ENCODE measurements around the gene SLC25A34.

Gene SLC25A34

GRCh38 chr1:15714406-15715136 is 21.5 kb upstream of the SLC25A34 start:
- DNase-seq = no peak

GRCh38 chr1:15717418-15718125 is 18.5 kb upstream of the SLC25A34 start:
- no peak for DNase-seq

- no peak for DNase-seq
Observed at GRCh38 chr1:15718199-15718601, 17.9 kb upstream of the SLC25A34 start.

- DNase-seq = no peak
Observed at GRCh38 chr1:15719381-15720120, 16.5 kb upstream of the SLC25A34 start.

- no peak for DNase-seq
Observed at GRCh38 chr1:15720861-15721260, 15.2 kb upstream of the SLC25A34 start.

- DNase-seq = no peak
Observed at GRCh38 chr1:15722411-15722810, 13.6 kb upstream of the SLC25A34 start.

GRCh38 chr1:15722836-15723532 is 13.1 kb upstream of the SLC25A34 start:
- no peak for DNase-seq

- no peak for DNase-seq
Observed at GRCh38 chr1:15723631-15724246, 12.3 kb upstream of the SLC25A34 start.

- DNase-seq = no peak
Observed at GRCh38 chr1:15724949-15725880, 10.8 kb upstream of the SLC25A34 start.

- DNase-seq = no peak
Observed at GRCh38 chr1:15726508-15726907, 9.6 kb upstream of the SLC25A34 start.

- no peak for DNase-seq
Observed at GRCh38 chr1:15727021-15727420, 9.0 kb upstream of the SLC25A34 start.

GRCh38 chr1:15727424-15727823 is 8.6 kb upstream of the SLC25A34 start:
- no peak for DNase-seq

GRCh38 chr1:15727866-15728534 is 8.1 kb upstream of the SLC25A34 start:
- no peak for DNase-seq

- no peak for DNase-seq
Observed at GRCh38 chr1:15728937-15729657, 7.0 kb upstream of the SLC25A34 start.

GRCh38 chr1:15730423-15730822 is 5.6 kb upstream of the SLC25A34 start:
- no peak for DNase-seq

- DNase-seq = no peak
Observed at GRCh38 chr1:15730936-15731335, 5.1 kb upstream of the SLC25A34 start.

GRCh38 chr1:15731735-15732685 is 4.0 kb upstream of the SLC25A34 start:
- DNase-seq = no peak

GRCh38 chr1:15732686-15733081 is 3.4 kb upstream of the SLC25A34 start:
- DNase-seq = no peak

- no peak for DNase-seq
Observed at GRCh38 chr1:15733218-15733725, 2.8 kb upstream of the SLC25A34 start.
